Measurements from ENCODE around the gene IGF2. TPM values are rescaled to one million over a fixed set of nuclear protein-coding genes. Genes with fewer than 3 reads are reported as not detected.

The IGF2 gene
- total and polyA plus RNA-seq, 2 of the 8 experiments (the other 6 are each of a cell fraction or from before 2014, with no cell fraction given): 0.74 to 1.5 TPM

DNA sequence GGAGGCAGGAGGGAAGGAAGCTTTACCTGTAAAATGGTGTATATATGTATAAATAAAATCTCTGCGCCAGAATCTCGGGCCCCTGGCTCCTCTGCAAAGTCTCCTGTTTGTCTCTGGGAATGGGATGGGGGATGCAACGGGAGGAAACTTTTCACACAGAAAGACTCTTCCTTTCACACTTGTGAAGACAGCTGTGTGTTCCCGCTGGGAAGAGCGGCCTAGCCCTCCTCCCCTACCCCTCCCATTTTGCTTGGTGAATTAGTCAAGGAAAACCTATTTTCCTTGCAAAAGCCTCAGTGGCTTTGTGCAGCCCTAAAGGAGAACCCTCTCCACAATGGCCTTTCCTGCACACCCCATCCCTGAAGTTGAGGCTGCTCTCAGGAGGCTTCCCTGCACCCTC lies 9.4 kb upstream of the IGF2 start:
- Histone ChIP-seq H2AFZ (ENCODE audit: low read length) (no peak overlapping the region), H2AK5ac (ENCODE audit: low read depth, low read length) (no peak overlapping the region), H3K9ac (replicated peaks in 1 of 4; ENCODE audit: extremely low read depth in 1 of 4, low read depth in 3 of 4, low read length in 3 of 4) (no peak overlapping the region), H2BK120ac (replicated peaks; ENCODE audit: low read depth, low read length) (no peak overlapping the region), H3K14ac (ENCODE audit: insufficient read length) (no peak overlapping the region), H3K4me3 (ENCODE audit: extremely low read depth in 1 of 4, insufficient read depth in 2 of 4, low read depth in 3 of 4, low read length in 4 of 4) (no peak overlapping the region), H2BK5ac (ENCODE audit: low read depth, low read length) (no peak overlapping the region), H3K36me3 (ENCODE audit: control insufficient read depth in 2 of 4, insufficient read depth in 4 of 4, low read length in 3 of 4) (no peaks in the 10 kb centered on the region; a peak in 1 of 8 replicates), H3K27ac (ENCODE audit: low read depth, low read length) (no peak overlapping the region), H4K20me1 (replicated peaks in 1 of 2; ENCODE audit: control insufficient read depth in 1 of 2, insufficient read depth in 2 of 2, low read length in 2 of 2) (no peaks in the 10 kb centered on the region), H3K4me1 (replicated peaks in 1 of 4; ENCODE audit: control insufficient read depth in 3 of 4, insufficient read depth in 4 of 4, low read length in 3 of 4) (peaks cover 0 to 7% (median 5%) of the 10 kb centered on the region in 4 experiments; a peak in 5 of 7 replicates), H2BK15ac (ENCODE audit: low read length) (no peak overlapping the region), H3K4me2 (ENCODE audit: insufficient read depth in 1 of 2, low read depth in 2 of 2, low read length in 2 of 2) (no peak overlapping the region), H4K5ac (ENCODE audit: insufficient read length, low read depth, low read length) (no peak overlapping the region), H3K9me3 (ENCODE audit: insufficient read depth in 2 of 2, low read depth in 1 of 2, low read length in 1 of 2) (no peaks in the 10 kb centered on the region), H3K23ac (ENCODE audit: insufficient read length) (no peak overlapping the region), H2BK20ac (ENCODE audit: low read length) (no peak overlapping the region), H4K8ac (ENCODE audit: extremely low read depth, insufficient read depth, low read length) (no peak overlapping the region), H3K27me3 (replicated peaks in 1 of 4; ENCODE audit: control insufficient read depth in 3 of 4, extremely low read depth in 1 of 4, insufficient read depth in 3 of 4, low read length in 3 of 4) (peaks cover 48 to 65% (median 61%) of the 10 kb centered on the region in 4 experiments), H3K56ac (replicated peaks; ENCODE audit: insufficient read length, low read depth, low read length) (no peak overlapping the region), H3K79me1 (ENCODE audit: low read depth, low read length) (no peaks in the 10 kb centered on the region), H3K23me2 (ENCODE audit: low read depth, low read length) (no peaks in the 10 kb centered on the region; the same call in 1 of the 2 replicates), H4K91ac (replicated peaks; ENCODE audit: insufficient read length, low read length) (no peak overlapping the region), H3K4ac (replicated peaks; ENCODE audit: insufficient read length, low read depth, low read length) (no peak overlapping the region), H3K79me2 (ENCODE audit: control insufficient read depth in 1 of 2, insufficient read depth in 2 of 2, low read length in 2 of 2) (no peaks in the 10 kb centered on the region), H2BK12ac (ENCODE audit: low read depth, low read length) (no peak overlapping the region), H3K18ac (ENCODE audit: extremely low read depth, low read length) (no peak overlapping the region; the same call in 1 of the 2 replicates)
- DNase-seq (ENCODE audit: low read depth in 1 of 2, low spot score in 2 of 2): no peak
- POLR2A ChIA-PET (ENCODE audit: partially characterized antibody): interaction anchor here (0.6 kb wide), 1 partner anchor 265 kb away, joined by 3 read pairs; no protein-coding TSS in a partner anchor
- CTCF ChIA-PET (ENCODE audit: partially characterized antibody): interaction anchor here (0.7 to 18.5 kb wide), 26 partner anchors 11 to 509 kb away, joined by 3 to 551 read pairs (median 73); partner anchors contain the start of genes H19, IGF2, INS and LSP1
- no peak for FAIRE-seq
- WGBS, 2 experiments (ENCODE audit: extremely low coverage in 1 of 2, insufficient coverage in 1 of 2, insufficient read length in 1 of 2, insufficient replicate concordance in 2 of 2, low coverage in 1 of 2, low lambda C conversion rate in 2 of 2, missing lambda C conversion rate in 1 of 2): 71% methylated on average over 5 of the region's 5 CpGs; no CpG with 5 or more reads in 1 of the 2 experiments
- TF ChIP-seq RBBP5 (IDR thresholded peaks at IDR 0.05; ENCODE audit: borderline replicate concordance, low read depth, low read length) (no peak), BRCA1 (IDR thresholded peaks at IDR 0.05; ENCODE audit: low read depth, low read length) (no peak), SAP30 (IDR thresholded peaks at IDR 0.05; ENCODE audit: insufficient read depth, insufficient replicate concordance, low read length) (no peak), SUZ12 (IDR thresholded peaks at IDR 0.05; ENCODE audit: low read length) (no peak), RXRA (IDR thresholded peaks at IDR 0.05; ENCODE audit: insufficient read depth, low read depth, low read length) (no peak), TBP (IDR thresholded peaks at IDR 0.05; ENCODE audit: low read depth, low read length) (no peak), BACH1 (IDR thresholded peaks at IDR 0.05; ENCODE audit: low read length) (no peak), POLR2AphosphoS5 (IDR thresholded peaks at IDR 0.05; ENCODE audit: low read depth, low read length) (no peak), CTBP2 (IDR thresholded peaks at IDR 0.05; ENCODE audit: borderline replicate concordance, insufficient read depth, insufficient read length, low read length) (no peak), SP2 (IDR thresholded peaks at IDR 0.05; ENCODE audit: low read length) (no peak), KDM5A (IDR thresholded peaks at IDR 0.05; ENCODE audit: low read length) (no peak)
- TF ChIP-seq, protein P1, sequence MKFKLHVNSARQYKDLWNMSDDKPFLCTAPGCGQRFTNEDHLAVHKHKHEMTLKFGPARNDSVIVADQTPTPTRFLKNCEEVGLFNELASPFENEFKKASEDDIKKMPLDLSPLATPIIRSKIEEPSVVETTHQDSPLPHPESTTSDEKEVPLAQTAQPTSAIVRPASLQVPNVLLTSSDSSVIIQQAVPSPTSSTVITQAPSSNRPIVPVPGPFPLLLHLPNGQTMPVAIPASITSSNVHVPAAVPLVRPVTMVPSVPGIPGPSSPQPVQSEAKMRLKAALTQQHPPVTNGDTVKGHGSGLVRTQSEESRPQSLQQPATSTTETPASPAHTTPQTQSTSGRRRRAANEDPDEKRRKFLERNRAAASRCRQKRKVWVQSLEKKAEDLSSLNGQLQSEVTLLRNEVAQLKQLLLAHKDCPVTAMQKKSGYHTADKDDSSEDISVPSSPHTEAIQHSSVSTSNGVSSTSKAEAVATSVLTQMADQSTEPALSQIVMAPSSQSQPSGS (IDR thresholded peaks at IDR 0.05; ENCODE audit: low read length): no peak

All from H1 (cell line).